Measurements from ENCODE around the gene HLA-DRA.

HLA-DRA gene

DNA sequence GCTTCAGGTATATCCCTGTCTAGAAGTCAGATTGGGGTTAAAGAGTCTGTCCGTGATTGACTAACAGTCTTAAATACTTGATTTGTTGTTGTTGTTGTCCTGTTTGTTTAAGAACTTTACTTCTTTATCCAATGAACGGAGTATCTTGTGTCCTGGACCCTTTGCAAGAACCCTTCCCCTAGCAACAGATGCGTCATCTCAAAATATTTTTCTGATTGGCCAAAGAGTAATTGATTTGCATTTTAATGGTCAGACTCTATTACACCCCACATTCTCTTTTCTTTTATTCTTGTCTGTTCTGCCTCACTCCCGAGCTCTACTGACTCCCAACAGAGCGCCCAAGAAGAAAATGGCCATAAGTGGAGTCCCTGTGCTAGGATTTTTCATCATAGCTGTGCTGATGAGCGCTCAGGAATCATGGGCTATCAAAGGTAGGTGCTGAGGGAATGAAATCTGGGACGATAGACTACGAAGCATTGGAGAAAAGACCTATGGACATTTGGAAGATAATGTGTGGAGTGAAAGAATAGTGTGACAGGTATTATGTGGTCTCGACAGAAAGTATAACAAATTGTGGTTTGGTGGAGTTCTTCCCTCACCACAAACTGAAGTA, at the start of gene HLA-DRA:
TSS of gene HLA-DRA (plus strand) at position 286 of the 613 bp plus-strand sequence. CDS start at position 350, 64 bp downstream.
- peak; percentile 28 for DNase-seq

DNA sequence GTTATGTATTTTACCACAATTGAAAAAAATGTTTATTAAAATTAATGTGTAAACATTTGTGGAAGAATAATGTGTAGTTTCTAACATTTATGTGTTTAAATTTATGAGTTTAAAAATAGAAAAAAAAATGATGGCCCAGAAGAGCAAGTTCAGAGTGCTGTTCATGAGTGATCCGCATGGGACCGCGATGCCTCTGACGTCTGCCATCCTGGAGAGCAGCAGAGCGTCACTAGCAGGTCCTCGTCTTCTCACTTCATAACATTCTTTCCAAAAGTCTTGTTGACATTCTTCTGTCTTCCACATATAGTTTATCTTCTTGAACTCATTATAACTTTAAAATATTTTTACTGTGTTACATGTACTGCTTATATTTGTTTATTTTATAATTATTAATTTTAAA, 48.2 kb upstream of the HLA-DRA start:
- no peak for DNase-seq

DNA sequence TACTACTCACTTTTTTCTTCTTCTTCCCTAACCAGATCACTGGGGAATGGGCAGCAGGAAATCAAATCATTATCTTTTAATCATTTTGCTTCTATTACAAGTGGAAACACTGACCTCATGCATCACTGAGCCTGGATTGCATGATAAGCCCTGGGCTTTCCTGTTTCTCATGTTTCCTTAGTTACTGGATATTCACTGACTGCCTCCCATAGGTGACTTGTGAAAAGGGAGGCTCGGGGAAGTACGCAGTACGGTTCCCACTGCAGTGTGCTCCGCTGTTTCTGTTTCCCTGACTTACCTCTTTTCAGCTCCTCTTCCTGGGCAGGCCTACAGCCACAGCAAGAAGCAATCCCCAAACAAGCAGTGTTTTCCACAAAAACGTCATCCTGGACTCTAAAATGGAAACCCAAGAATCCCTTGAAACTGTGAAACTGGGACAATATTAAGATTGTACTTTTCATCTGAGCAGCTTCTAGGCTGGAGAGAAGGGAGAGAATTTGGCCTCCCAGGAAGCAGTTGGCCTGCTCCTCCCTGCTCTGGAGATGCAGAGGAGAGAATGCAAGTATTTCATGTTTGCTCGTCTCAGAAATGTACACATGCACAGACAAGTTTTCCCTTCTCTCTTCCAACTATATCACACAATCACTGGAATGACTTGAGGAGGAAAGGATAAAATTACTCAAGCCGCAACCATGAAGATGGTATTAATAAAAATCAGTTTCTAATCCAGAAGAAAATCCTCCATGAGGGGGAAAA, 45.8 kb upstream of the HLA-DRA start:
- peak; percentile 61 for DNase-seq

DNA sequence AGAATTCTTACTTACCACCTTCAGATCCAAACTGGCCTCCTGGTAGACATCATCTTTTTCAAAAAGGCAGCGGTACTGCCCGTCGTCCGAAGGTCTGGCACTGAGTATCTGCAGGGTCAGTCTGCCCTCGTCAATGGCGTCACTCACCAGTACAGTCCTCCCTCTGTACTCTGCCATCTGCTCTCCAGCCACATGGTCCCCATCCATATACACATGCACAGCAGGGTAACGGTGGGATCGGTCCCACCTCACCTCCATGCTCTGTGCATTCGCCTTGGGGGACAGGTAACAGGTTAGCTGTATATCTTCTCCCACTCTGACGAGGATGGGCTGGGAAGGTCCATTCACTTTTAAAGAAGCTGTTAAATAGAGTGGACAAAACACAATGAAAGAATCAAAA, 43.7 kb upstream of the HLA-DRA start:
- no peak for DNase-seq

DNA sequence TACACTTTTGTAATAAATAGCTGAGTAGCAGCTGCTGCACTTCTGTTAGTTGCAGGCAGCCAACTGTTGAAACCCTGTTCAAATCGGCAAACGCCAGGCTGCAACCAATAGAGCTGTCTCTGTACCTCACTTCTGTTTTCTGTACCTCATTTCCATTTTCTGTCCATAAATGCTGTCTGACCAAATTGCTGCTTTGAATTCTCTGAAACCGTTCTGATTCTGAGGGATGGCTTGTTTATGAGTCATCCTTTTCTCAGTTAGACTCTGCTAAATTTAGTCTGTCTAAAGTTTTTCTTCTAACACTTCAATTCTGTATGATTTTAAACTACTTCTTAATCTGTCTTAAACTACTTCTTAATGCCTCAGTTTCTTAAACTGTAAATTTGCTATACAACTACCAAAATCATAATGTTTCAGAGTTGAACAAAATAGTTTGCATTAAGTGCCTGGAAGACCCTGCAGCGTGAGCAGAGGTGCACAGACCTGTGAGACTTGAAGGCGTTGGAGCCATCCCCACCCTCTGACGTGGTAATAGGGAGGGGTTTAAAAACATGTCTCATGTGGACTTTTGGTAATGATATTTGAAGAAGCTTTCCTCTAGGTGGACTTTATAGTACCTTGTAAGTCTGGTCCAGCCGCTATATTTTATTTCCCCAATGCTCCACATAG, 42.3 kb upstream of the HLA-DRA start:
- no peak for DNase-seq

DNA sequence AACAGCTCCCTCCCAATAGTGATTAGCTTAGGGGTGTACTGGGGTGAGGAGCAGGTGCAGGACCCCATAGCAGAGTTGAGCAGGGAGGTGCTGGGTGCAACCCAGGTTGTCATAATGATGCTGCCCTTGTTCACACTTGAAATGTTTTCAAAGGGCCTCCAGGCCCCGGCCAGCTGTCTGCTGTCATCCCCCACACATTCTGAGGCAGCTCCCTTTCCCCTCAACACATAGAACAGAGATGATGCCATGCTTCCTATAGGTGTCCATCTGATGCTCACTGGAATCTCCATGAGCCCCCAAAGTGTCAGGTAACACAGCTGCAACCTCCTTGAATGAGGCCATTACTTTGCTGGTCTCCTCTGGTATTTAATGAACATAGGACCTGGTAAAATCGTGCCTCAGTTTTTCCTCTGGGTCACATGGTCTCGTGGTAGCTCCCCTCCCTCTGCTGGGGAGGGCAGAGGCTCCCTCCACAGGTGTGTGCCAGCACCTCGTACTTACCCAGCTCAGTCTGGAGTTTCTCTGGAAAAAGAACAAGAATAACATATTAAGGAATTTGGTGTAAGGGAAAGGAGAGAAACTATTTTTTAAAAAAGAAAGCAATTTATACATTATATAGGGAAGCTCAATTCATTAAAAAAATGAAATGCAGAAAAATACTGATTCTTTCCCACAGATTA, 38.3 kb upstream of the HLA-DRA start:
- no peak for DNase-seq

DNA sequence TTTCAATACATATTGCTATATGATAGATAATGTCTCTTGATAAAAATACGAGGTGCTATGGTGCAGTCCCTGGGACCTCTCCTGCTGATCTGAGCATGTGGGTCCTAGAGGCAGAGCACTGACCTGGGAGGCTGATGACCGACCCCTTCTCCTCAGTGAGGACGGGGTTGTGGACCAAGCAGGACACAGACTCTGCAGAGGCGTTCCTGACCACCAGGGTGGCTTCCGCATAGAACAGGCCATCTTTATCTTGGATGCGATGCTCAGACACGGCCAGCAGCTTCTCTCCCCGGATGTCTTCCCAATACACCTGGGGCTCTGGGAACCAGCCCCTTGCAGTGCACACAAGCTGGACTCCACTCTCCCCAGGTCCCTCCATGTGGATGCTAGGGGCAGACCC, 36.9 kb upstream of the HLA-DRA start:
- no peak for DNase-seq

DNA sequence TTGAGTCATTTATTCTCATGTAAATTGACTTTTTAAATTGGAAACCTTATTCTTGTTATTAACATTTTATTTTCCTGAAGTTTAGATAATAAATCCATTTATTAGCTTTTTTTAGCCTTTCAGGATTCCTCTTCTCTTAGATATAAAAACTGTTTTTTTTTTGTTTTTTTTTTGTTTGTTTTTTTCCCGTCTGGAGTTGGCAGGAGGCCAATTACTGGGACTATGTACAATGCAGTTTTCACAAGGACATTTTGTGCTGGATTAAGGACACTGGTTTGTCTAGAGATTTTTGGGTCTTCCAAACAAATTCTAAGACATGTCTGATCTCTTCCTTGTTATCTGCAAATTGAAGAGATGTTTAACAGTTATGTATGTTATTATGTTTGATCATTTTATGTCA, 34.0 kb upstream of the HLA-DRA start:
- no peak for DNase-seq

DNA sequence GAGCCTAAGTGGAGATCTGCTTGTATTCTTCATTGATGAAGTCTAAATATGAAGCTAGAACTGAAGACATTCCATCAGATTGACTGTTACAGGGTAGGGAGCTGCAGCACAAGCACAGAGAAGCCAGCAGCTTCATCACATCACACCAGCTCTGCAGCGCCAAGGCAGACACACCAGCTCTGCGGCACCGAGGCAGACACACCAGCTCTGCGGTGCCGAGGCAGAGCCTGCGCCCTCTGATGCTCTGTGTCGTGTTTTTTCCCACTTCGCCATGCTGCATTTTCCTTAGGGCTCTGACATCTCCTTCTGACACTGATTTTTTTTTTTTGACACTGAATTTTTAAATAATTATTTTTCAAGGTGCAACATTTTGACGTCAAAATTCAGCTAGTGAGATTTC, 33.5 kb upstream of the HLA-DRA start:
- no peak for DNase-seq

DNA sequence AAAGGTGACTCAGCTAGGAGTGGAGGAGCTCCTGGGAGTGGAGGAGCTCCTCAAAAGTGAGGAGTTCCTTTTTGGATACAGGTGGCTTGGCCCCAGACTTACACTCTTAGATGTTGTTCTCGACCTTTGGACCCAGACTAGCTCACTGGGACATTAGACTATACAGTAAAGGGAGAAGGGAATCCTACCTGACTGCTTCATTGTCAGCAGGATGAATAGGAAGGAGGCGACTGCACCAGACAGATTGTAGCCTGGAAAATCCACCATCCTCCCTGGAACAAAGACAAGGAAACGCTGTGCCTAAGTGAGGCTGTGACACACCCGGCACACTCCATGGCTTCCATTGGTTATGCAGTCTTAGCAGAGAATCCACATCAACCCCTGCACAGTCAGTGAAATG, 32.8 kb upstream of the HLA-DRA start, which contains the start of gene BTNL2:
TSS of gene BTNL2 (minus strand) at position 325 of the 400 bp plus-strand sequence. CDS start at position 267, 58 bp downstream.
- no peak for DNase-seq

DNA sequence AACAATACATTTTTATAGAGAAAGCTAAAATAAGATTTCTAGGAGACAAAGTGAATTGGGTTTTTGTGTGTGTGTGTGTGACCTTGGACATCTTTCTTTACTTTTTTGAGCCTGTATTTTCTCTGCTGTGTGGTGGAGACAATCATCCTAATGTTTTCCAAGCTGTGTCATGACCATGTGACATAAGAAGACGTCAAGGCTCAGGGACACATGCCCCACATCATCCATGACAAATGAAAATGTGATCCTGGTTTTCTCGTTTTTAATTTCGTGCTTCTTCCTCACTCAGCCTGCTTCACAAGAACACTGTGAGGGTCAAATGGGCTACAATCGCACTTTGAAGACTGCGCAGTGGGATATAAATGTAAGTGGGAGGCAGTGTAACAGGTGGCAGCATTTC, 28.8 kb upstream of the HLA-DRA start:
- no peak for DNase-seq

DNA sequence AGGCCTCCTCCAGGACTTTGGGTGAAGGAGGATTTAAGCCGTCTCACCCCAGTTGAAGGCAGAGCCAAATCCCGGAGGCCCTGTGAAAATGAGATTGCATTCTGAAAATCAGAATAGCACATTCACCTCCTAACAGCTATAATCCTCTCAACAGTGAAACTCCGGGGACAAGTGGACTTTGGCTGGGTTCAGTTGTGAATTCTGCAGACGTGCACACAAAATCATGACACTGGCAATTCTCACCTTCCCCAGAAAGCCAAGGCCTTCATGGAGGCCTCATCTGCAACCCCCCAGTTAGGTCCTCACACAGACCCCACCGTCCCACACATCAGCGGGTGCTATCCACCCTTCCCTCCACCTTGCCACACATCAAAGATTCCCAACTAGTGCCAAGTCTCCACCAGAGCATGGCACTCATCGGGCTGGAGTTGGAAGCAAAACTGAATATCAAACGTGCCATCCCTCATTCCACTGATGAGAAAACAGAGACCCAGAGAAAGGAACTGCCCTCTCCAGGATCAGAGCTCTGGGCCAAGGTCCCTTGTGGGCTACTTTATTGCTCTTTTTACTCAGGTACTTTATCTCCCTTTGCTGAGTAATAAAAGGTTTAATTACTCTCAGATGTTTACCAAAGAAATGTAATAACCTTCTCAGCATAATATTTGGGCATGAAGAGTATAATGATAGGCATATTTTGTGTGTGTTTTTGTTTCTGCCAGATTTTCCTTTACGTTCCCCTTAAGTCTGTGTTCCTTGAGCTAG, 27.9 kb upstream of the HLA-DRA start:
- DNase-seq = no peak

DNA sequence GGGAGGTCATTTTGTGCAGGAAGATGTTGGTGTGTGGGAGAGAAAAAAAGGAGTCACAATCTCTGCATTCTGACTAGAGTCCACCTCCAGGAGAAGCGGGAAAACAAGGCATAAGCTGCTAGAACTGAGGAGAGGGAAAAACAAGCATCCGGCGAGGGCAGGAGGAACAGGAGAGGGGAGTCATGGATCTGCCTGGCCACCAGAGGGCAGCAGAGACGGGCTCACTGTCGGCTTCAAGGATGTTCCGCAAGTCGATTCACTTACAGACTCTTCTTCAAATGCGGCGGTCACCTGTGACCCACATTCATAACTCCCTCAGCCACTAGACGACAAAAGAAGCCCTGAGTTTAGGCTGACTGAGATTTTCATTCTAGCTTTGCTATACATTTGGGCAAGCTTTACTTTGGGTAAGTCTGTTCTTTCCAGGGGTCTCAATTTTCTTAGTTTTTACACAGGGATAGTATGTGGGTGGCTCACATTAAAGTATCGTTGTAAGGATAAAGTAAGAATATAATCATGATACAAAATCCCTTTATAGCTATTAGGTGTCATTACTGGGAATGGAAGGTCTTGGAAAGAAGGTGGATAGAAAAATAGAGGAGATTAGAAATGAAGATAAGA, 26.1 kb upstream of the HLA-DRA start:
- peak; percentile 62 for DNase-seq

DNA sequence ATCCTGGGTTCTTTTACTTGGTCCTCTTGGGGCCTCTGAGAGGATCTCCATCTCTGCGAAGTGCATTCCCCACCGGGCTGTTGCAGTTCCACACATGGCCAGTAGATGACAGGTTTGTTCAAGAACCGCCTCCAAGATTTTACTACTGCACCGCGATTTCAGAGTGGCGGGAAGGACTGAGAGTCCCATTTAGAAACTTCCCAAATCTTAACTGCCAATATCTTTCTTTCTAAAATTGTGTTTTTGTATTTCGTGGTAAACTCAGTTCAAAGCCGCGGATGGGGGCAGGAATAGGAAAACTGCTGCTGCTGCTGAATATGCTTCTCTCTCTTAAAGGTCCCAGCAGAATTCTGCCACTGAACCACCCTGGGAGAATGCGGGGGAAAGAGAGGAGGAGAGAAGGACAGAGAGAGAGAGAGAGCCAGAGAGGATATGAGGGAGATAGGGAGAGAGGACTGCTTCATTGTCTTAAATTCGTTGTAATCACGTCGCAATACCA, 24.1 kb upstream of the HLA-DRA start:
- DNase-seq = peak; percentile 59

DNA sequence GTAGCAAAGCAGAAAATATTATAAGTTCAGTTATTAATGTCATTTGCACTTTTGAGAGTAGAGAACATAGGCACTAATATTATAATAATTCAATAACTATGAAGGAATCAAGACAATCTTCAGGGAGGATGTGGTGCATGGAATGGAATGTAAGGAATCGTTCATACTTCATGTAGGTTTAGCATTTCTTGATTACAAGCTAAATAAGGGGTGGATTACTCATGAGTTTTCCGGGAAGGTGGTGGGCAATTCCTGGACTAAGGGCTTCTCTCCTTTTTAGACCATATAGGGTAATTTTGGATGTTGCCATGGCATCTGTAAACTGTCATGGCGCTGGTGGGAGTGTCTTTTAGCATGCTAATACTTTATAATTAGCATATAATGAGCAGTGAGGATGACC, 23.7 kb upstream of the HLA-DRA start:
- no peak for DNase-seq

DNA sequence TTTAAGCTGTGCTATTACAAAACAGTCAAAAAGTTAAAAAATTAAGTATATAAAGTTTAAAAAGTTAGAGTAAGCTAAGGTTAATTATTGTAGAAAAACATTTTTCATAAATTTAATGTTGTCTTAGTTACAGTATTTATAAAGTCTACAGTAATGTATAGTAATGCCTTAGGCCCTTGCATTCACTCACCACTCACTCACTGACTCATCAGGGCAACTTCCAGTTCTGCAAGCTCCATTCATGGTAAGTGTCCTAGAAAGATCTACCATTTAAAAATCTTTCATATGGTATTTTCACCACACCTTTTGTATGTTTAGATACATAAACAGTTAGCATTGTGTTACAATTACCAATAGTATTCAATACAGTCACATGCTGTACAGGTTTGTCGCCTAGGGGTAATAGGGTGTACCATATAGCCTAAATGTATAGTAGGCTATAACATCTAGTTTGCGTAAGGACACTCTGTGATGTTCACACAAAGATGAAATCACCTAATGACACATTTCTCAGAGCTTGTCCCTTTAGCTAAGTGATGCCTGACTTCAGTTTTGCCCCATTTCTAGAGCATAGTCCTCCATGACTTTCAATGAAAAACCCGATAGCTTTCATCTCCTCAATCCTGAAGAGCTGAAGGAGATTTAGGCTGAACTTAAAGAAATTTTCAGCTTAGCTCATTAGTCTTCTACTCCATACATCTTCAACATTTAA, 14.9 kb upstream of the HLA-DRA start:
- DNase-seq = no peak

DNA sequence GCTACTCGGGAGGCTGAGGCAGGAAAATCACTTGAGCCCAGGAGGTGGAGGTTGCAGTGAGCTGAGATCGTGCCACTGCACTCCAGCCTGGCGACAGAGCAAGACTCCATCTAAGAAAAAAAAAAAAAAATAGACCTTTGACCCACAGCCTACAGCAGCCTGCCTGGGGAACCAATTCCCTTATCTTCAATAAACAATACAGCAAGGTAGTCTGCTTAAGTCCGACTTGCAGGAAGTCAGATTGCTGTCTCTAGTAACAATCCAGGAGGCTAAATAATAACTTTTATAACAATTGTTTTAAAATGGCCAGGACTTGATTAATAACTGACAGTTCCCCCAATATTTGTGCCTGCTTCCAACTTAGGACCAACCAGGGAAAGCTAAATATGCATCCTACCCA, 13.3 kb upstream of the HLA-DRA start:
- no peak for DNase-seq

DNA sequence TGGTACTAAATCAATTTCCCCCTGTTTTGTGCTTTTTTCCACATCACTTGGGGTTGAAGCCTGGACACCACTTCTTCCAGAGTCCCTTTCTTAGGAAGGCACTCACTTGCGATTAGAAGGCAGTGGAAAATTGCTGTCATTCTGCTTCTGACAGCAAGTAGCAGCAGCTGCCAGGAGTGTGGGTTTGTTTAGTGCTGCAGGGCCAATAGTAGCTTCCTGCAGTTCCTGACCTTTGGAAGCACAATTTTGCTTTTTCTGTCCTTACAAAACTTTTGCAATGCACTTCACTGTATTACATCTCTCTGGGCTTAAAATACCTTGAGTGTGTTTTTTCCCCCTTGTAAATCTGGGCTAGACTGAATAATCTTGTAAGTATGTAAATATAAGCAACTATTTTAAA, 12.5 kb upstream of the HLA-DRA start:
- no peak for DNase-seq

DNA sequence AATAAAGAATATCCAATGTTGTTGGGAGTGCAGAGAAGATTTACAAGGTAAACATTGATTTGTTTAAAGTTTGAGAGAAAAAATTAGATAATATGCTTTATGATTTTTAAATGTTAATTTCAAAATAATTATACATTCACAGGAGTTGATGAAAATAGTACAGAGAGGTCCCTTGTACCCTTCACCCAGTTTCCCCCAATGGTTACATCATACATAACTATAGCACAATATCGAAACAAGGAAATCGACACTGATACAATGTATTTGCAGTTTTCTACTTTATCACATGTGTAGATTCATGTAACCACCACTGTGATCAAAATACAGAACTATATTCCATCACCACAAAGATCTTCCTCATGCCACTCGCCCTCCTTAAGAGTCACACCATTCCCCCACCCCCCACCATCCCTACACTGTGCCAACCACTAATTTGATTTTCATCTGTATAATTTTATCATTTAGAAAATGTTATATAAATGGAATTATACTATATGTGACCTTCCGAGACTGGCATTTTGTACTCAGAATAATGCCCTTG, 11.7 kb upstream of the HLA-DRA start:
- no peak for DNase-seq

DNA sequence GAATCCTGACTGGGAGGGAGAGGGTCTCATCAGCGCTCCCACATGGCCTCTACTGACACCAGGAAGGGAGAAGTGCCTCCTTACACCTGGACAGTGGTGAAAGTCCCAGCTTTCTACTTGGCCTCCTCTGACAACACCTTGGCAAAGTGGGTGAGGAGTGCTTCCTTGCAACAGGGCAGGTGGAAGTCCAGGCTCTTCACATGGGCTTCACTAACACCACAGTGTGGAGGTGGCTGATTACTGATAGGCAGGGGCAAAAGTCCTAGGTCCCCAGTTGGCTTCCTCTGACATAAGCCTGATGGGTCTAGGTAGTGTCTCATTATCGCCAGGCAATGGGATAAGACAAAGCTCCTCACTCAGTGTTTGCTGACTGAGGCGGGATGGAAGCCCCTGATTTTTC, 9.5 kb upstream of the HLA-DRA start:
- DNase-seq = no peak

DNA sequence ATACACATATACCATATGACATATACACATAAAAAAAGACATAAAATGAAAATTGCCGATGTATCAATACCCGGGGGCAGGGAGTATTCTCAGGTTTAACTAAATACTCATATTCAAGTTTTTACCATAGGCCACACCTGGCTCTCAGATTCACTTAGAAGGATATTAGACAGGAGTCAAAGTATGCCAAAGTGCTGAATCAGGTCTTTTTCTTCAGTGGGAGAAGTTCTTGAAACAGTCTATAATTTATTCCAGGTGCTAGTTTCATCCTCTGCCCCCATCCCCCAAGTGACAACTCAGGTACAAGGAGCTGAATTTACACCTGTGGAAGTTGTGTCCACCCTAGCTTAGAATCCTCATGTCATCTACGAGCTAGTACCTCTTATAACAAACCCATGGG, 8.5 kb upstream of the HLA-DRA start:
- no peak for DNase-seq
